ENCODE data around the gene SEMA4A. TPM values are rescaled to one million over a fixed set of nuclear protein-coding genes. Genes with fewer than 3 reads are reported as not detected.
A peak's percentile ranks its signal among the peaks of the same experiment; 100 is the strongest.

SEMA4A gene
- total and polyA plus RNA-seq, 9 donors = 2.1 to 9.0 (median 3.7) TPM

DNA sequence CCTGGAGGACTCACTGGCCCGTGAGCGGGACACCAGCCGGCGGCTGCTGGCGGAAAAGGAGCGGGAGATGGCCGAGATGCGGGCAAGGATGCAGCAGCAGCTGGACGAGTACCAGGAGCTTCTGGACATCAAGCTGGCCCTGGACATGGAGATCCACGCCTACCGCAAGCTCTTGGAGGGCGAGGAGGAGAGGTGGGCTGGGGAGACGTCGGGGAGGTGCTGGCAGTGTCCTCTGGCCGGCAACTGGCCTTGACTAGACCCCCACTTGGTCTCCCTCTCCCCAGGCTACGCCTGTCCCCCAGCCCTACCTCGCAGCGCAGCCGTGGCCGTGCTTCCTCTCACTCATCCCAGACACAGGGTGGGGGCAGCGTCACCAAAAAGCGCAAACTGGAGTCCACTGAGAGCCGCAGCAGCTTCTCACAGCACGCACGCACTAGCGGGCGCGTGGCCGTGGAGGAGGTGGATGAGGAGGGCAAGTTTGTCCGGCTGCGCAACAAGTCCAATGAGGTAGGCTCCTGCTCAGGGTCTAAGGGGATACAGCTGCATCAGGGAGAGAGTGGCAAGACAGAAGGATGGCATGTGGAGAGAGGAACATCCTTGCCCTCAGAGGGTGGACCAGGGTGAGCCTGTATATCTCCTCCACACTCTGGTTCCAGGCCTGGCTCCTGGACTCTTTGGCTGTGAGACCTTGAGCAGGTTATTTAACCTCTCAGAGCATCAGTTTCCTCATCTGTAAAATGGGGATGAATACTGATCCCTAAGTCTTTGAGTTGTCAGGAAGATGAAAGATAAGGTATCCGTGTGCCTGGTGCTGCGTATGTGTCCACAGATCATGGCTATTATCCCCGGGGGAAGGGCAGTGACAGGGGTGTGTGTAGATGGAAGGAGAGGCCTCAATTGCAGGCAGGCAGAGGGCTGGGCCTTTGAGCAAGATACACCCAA is 17.2 kb upstream of the SEMA4A start:
- no peaks in the 10 kb centered on the region for H3K9me3 ChIP-seq
- H3K36me3 ChIP-seq = peaks cover 2% of the 10 kb centered on the region
- H3K27ac ChIP-seq = no peak overlapping the region
- no peak overlapping the region for H3K4me3 ChIP-seq
- H3K4me1 ChIP-seq (ENCODE audit: insufficient read depth) = peaks cover 2% of the 10 kb centered on the region
- no peak for DNase-seq
- TF ChIP-seq, protein P1, sequence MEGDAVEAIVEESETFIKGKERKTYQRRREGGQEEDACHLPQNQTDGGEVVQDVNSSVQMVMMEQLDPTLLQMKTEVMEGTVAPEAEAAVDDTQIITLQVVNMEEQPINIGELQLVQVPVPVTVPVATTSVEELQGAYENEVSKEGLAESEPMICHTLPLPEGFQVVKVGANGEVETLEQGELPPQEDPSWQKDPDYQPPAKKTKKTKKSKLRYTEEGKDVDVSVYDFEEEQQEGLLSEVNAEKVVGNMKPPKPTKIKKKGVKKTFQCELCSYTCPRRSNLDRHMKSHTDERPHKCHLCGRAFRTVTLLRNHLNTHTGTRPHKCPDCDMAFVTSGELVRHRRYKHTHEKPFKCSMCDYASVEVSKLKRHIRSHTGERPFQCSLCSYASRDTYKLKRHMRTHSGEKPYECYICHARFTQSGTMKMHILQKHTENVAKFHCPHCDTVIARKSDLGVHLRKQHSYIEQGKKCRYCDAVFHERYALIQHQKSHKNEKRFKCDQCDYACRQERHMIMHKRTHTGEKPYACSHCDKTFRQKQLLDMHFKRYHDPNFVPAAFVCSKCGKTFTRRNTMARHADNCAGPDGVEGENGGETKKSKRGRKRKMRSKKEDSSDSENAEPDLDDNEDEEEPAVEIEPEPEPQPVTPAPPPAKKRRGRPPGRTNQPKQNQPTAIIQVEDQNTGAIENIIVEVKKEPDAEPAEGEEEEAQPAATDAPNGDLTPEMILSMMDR (IDR thresholded peaks at IDR 0.05) = no peak
- TF ChIP-seq EP300 (IDR thresholded peaks at IDR 0.05) = no peak
- no peak for TF ChIP-seq POLR2A (IDR thresholded peaks at IDR 0.05)
- intact Hi-C loops (cut with DNase I) = loop anchor here in 1 of 4 donors (2.0 kb wide), 1 partner anchor 45 kb away; no protein-coding TSS in a partner anchor
- H3K27me3 ChIP-seq = no peaks in the 10 kb centered on the region
- 86 to 88% (median 87%) methylated on average over 34 of the region's 34 CpGs for WGBS, 3 donors

DNA sequence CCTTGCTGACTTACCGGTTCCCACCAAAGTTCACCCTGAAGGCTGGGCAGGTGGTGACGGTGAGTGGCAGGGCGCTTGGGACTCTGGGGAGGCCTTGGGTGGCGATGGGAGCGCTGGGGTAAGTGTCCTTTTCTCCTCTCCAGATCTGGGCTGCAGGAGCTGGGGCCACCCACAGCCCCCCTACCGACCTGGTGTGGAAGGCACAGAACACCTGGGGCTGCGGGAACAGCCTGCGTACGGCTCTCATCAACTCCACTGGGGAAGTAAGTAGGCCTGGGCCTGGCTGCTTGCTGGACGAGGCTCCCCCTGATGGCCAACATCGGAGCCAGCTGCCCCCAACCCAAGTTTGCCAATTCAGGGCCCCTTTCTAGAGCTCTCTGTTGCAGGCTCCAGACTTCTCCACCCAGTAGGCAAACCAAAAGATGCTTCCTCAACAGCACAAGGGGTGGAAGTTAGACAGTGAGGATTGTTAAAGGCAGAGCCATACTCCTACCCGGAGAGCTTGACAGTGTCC is 16.4 kb upstream of the SEMA4A start:
- Histone ChIP-seq H3K4me3 (no peak overlapping the region), H3K36me3 (peaks cover 2% of the 10 kb centered on the region), H3K4me1 (ENCODE audit: insufficient read depth) (peaks cover 3% of the 10 kb centered on the region), H3K27me3 (no peaks in the 10 kb centered on the region), H3K27ac (no peak overlapping the region), H3K9me3 (no peaks in the 10 kb centered on the region)
- intact Hi-C loops (cut with DNase I) = loop anchor here in 1 of 4 donors (2.0 kb wide), 1 partner anchor 46 kb away; no protein-coding TSS in a partner anchor
- DNase-seq = no peak
- 70 to 78% (median 76%) methylated on average over 12 of the region's 12 CpGs for WGBS, 3 donors
- TF ChIP-seq POLR2A (IDR thresholded peaks at IDR 0.05) = no peak
- TF ChIP-seq EP300 (IDR thresholded peaks at IDR 0.05) = no peak
- TF ChIP-seq, protein P1 (IDR thresholded peaks at IDR 0.05) = no peak

DNA sequence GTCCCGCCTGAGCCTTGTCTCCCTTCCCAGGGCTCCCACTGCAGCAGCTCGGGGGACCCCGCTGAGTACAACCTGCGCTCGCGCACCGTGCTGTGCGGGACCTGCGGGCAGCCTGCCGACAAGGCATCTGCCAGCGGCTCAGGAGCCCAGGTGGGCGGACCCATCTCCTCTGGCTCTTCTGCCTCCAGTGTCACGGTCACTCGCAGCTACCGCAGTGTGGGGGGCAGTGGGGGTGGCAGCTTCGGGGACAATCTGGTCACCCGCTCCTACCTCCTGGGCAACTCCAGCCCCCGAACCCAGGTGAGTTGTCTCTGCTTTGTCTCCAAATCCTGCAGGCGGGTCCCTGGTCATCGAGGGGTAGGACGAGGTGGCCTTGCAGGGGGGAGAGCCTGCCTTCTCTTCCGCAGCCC is 14.9 kb upstream of the SEMA4A start:
- WGBS, 3 donors = 83 to 88% (median 85%) methylated on average over 21 to 22 of the region's 22 CpGs
- Histone ChIP-seq H3K27ac (no peak overlapping the region), H3K4me3 (no peak overlapping the region), H3K36me3 (peaks cover 2% of the 10 kb centered on the region), H3K27me3 (no peaks in the 10 kb centered on the region), H3K9me3 (no peaks in the 10 kb centered on the region), H3K4me1 (ENCODE audit: insufficient read depth) (peaks cover 3% of the 10 kb centered on the region)
- no peak for TF ChIP-seq POLR2A (IDR thresholded peaks at IDR 0.05)
- TF ChIP-seq, protein P1 (IDR thresholded peaks at IDR 0.05) = no peak
- TF ChIP-seq EP300 (IDR thresholded peaks at IDR 0.05) = no peak
- no peak for DNase-seq
- intact Hi-C loops (cut with DNase I) = loop anchor here in 1 of 4 donors (2.0 kb wide), 1 partner anchor 48 kb away; no protein-coding TSS in a partner anchor

DNA sequence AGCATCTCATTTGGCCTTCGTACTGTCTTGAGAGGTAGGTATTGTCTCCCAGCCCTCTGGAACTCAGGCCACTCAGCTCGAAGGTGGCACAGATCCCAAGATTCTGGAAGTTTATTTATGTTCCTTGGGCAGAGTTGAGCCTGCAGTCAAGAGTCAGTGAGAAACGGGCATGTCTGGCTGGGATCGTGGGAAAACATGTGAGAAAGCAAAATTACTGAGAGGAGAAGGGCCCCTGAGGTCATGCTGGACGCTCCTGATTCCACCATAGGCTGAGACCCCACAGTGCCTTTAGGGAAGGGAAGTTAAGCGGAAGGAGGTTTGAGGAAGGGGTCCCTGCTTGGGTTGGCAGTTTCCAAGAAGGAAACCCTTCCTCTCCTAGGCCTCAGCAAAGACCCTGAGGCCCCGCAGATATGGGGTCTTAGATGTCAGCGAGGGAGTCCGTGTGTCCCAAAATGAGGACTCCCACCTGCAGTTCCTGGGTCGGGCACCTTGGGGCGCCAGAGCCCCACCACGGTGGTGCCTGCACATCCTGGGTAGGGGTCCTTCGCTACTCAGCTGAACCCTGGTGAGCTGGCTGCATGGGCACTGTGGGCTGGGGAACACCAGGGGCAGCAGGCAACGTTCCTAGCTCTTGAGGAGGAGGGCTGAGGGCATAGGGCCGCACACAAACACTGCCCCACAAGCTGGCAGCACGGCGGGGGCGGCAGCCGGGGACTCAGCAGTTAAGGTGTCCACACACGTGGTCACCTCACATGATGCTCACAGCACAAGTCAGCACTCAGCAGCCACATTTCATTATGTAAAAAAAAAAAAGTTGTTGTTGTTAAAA is 12.3 kb upstream of the SEMA4A start:
- Histone ChIP-seq H3K9me3 (no peaks in the 10 kb centered on the region), H3K4me3 (no peak overlapping the region), H3K27me3 (no peaks in the 10 kb centered on the region), H3K36me3 (no peaks in the 10 kb centered on the region), H3K27ac (peak overlapping the region in 1 of 2 donors; percentile 3), H3K4me1 (ENCODE audit: insufficient read depth) (peaks cover 3% of the 10 kb centered on the region)
- no peak for TF ChIP-seq POLR2A (IDR thresholded peaks at IDR 0.05)
- TF ChIP-seq, protein P1 (IDR thresholded peaks at IDR 0.05) = peak; percentile 15 to 45 (median 42)
- DNase-seq = peak in 1 of 5 donors; percentile 65
- WGBS, 3 donors = 43 to 44% (median 44%) methylated on average over 20 of the region's 20 CpGs
- intact Hi-C loops (cut with DNase I) = no loop called here
